GM21367 (cell line): ENCODE measurements around the gene CDH2.

Source experiments
- ATAC-seq: cut with Tn5 transposase; IDR thresholded peaks from one replicate; pipeline ENCODE4 v1.9.1; 2021; ENCODE audit not compliant: unreplicated experiment

Gene CDH2

GRCh38 chr18:28091197-28091596, 85.7 kb downstream of the CDH2 start:
- no peak for ATAC-seq

- no peak for ATAC-seq
Observed at GRCh38 chr18:28088477-28088876, 88.5 kb downstream of the CDH2 start.

DNA sequence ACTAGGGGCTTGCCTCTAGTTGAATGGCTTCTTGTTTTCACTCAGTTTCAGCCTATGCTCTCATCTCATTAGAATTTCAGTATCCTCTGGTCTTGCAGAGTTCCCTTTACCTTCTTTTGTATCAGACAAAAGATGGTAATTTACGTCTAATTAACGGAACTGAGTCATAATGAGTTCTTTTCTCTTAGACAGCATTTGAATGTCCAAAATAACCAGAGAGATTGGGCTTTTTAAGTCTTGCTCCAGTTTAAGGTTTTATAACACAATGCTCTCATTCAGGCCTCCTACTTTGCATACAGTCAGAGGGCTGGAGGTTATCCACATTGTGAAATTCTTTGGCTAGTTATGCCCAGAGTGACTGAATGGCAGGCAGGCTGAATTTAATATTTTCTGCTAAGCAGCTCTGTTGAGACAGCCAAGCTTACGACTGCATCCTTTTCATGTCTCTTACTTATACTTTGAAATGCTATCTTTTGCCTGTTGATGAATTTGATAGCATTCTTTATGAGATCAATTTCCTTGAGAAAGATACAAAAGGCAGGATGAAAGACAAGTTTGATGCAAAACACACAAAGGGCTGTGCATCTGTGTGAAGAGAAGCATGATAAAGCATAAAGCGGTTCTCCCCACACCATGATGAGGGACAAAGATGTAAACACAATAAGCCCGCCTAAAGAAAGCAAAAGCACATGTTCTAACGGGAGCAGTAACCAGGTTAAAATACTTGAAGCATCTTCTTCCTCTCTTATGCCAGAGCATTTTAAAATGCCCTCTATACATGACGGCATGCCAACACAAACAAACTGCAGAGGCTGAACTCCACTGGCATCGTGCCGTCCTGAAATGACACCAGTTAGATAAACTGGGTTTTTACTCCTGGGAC, 90.0 kb downstream of the CDH2 start:
- no peak for ATAC-seq

DNA sequence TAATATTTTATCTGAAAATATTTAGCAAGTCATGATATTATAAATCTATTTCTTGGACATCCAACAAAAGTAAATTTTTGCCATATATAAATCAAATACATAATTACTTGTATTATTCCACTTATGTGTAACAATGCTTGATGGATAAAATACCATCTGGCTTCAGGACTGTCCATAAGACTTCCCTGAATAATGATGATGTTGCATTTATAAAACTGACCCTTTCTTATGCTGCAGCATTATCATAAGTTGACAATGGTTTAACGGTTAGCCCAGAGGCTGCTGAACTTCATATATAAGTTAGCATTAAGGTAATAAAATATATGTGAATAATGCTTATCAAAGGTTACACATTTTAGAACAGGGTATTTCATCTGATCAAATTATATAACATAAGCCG, 95.4 kb downstream of the CDH2 start:
- ATAC-seq: no peak

DNA sequence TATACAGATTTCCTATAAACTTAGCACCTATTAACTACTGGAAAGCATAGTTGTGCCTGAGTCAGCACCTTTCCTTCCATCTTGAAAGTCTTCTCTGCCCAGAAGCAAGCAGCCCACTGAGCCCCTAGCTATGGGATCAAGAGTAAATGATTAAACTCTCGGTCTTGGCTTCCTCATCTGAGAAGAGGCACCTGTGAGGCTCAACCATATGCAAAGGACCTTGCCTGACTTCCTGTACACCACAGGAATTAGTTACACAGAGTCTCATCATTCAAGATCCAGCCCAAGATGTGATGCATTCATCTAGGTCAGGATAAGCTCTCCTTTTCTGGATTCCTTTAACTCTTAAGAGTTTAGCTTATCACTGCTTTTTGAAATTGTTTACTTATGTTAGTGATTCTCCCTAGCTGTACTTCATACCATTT, 96.0 kb downstream of the CDH2 start:
- no peak for ATAC-seq

- ATAC-seq: no peak
Observed at GRCh38 chr18:28079883-28080282, 97.0 kb downstream of the CDH2 start.

- no peak for ATAC-seq
Observed at GRCh38 chr18:28078849-28079248, 98.1 kb downstream of the CDH2 start.

GRCh38 chr18:28078298-28078697, 98.6 kb downstream of the CDH2 start:
- no peak for ATAC-seq

- ATAC-seq: no peak
Observed at GRCh38 chr18:28075501-28075900, 101.4 kb downstream of the CDH2 start.

DNA sequence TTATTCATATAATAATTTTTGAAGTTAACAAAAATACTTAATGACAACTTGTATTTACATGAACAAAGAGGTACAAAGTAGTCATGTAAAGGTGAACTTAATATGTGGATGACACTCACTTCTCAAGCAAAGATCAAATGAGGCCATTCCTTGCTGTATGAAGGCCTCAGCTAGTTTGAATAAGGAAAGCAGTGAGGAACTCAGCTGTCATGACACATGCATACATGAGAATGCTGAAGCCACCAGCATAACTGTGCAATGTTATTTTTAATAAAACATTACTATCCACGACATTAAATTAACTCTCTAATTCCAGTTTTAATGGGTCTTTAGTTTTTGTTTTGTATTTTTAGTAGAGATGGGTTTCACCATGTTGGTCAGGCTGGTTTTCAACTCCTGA, 102.9 kb downstream of the CDH2 start:
- ATAC-seq: no peak

GRCh38 chr18:28073658-28074057, 103.3 kb downstream of the CDH2 start:
- no peak for ATAC-seq

DNA sequence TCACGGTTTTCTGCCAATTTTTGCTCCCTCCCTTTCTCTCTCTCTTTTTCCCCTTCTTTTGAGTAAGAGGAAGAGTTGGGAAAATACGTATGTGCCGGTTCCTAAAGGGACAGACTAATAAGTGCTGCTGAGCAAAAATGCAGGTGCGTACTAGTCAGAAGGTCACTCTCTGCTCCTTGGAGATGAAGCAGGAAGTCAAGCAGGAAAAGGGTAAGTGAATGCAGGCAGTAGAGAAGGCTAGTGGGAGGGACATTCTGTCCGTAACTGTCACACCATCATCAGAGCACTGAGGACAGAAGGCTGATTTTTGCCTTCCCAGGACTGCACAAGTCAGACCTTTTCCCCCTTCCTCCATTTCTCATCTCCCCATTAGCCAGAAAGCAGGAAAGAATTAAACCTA, 105.7 kb downstream of the CDH2 start:
- ATAC-seq: no peak

- ATAC-seq: no peak
Observed at GRCh38 chr18:28068207-28068606, 108.7 kb downstream of the CDH2 start.

DNA sequence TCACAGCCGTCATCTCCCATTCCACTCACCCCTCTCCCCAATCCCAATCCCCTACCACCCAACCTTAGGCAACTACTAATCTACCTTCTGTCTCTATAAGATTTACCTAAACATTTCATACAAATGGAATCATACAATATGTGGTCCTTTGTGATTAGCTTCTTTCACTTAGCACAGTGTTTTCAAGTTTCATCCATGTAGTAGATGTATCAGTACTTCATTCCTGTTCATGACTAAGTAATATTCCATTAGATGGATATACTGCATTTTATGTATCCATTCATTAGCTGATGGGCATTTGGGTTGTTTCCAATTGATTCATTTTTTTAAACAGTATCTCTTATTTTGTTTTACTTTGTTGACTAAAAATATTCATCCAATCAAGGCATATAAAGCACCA, 109.6 kb downstream of the CDH2 start:
- no peak for ATAC-seq

GRCh38 chr18:28065793-28066186, 111.1 kb downstream of the CDH2 start:
- ATAC-seq: no peak

DNA sequence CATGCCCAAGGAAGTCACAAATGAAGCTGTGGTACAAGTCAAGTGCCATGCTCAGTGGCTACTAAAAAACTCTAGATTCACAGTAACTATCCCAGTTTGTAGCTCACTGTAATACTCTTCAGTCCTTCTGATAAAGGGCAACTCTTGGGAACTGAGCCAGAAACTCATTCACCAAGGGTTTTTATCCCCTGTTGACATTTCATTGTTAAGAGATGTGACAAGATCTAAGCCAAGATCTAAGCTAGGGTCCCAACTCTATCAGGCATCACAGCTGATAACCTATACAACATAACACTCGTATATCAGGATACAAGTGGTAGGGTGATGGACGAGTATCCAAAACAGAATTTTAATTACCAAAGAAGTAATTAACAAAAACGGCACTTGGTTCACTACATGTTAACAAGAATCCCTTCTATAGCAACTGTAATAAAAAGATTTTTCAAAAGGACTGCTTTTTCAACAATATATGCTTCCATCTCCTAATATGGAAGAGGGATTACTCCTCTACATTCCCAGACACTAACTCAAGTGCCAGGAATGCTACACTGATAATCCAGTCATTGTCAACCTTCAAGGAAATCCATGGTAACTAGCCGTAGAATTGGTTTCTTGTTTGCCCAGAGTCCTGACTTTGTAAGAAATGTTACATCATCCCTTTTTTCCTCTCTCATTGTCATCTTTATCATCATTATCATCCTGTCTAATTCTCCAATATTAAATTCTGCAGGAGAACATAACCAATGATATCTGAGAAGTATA, 111.7 kb downstream of the CDH2 start:
- ATAC-seq: no peak

DNA sequence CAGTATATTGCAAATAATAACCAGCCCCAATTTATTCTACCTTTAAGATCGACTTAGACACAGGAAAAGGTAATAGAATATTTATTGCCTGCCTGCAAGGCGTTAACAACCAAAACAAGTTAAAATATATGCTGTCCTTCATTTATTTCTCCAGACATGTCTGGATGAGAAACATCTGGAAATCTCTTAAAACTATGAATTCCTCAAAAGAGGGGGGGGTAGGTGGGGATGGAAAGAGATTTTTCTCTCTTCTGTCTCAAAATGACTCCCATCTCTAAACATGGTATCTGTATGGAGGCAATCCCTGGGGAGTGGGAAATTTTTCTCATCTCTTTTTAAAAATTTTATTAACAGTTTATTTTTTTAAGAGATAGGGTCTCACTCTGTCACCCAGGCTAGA, 113.0 kb downstream of the CDH2 start:
- ATAC-seq: no peak

DNA sequence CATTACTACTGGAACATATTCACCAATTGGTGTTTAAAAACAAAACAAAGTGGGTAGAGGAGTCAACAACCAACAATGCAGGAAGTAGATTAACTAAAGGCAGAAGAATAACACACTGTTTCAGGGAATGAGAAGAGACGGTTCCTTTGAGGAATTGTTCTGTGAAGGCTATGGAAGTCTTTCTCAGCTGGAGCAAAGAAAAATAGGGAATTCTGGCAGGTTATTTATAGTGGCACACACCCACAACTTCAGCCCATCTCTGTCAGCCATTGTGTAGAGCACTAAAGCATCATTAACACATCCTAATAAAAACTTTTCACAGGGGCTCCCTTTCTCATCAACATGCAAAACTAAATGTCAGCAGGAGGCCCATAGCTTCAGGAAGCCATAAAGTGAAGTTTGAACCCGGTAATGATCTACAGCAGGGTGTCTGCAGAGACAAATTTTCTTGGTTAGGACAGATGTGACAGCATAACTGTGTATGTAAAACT, 113.6 kb downstream of the CDH2 start:
- ATAC-seq: no peak

GRCh38 chr18:28062443-28062842, 114.5 kb downstream of the CDH2 start:
- ATAC-seq: no peak

DNA sequence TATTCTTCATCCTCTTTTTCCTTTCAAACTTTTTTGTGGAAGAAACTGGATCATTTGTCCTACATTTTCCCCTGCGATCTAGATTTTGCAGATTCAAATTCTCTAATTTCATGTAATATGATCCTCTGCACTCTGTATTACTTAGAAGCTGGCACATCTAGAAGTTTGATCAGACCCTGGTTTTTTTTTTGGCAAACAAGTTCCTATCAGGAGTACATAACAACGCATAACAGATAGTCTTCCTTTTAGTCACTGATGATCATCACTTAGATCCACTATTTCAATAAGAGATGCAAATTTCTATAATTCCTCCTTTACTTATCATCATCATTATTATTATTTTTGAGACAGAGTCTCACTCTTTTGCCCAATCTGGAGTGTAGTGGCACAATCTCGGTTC, 117.1 kb downstream of the CDH2 start:
- no peak for ATAC-seq

DNA sequence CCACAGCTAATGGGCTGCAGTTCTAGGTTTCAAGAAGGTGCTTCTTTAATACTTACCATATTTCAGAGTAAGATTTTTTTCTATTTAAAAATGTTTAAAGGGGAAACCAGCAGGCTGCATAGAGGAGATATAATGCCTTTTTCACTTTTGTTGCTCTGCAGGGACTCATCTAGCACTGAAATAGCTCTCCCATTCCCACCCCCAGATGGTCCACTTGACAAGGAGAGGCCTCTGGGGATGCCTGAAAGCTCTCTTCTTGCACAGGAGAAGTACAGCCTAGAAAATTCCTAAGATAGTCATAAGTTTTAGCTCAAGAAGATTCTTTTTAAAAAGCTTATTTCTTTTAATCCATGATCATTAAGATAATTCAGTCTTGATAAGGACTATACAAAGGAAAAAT, 126.4 kb downstream of the CDH2 start:
- ATAC-seq: no peak

GRCh38 chr18:28048612-28049011, 128.3 kb downstream of the CDH2 start:
- ATAC-seq: no peak
